Measurements from ENCODE around the gene SCG5. TPM values are rescaled to one million over a fixed set of nuclear protein-coding genes. Genes with fewer than 3 reads are reported as not detected.

The SCG5 gene
- total and polyA plus RNA-seq, 2 donors (not counting 1 experiment from before 2014, with no cell fraction given): 0.18 TPM; not detected in 1

- Histone ChIP-seq H3K4me1 (ENCODE audit: control insufficient read depth in 2 of 2, insufficient read depth in 2 of 2, low read length in 2 of 2) (no peaks in the 10 kb centered on the region), H3K9me3 (ENCODE audit: control extremely low read depth in 1 of 3, control insufficient read depth in 2 of 3, insufficient read depth in 1 of 3, low read length in 2 of 3) (no peaks in the 10 kb centered on the region), H3K79me2 (ENCODE audit: control insufficient read depth, insufficient read depth, low read length) (no peaks in the 10 kb centered on the region), H4K20me1 (ENCODE audit: control insufficient read depth, insufficient read depth, low read length, poor library complexity, severe bottlenecking) (no peaks in the 10 kb centered on the region), H3K9ac (ENCODE audit: low read length) (no peak overlapping the region), H3K27me3 (replicated peaks in 1 of 4; ENCODE audit: control extremely low read depth in 1 of 4, control insufficient read depth in 3 of 4, insufficient read depth in 4 of 4, low read length in 3 of 4) (no peaks in the 10 kb centered on the region), H3K4me2 (replicated peaks; ENCODE audit: low read depth, low read length, poor library complexity, severe bottlenecking) (no peak overlapping the region), H3K36me3 (replicated peaks in 1 of 2; ENCODE audit: control extremely low read depth in 1 of 2, control insufficient read depth in 1 of 2, extremely low read depth in 1 of 2, insufficient read depth in 2 of 2, low read length in 1 of 2) (no peaks in the 10 kb centered on the region), H3K4me3 (ENCODE audit: control extremely low read depth in 1 of 5, extremely low read depth in 1 of 5, insufficient read depth in 1 of 5, low read depth in 2 of 5, low read length in 4 of 5) (no peak overlapping the region), H2AFZ (ENCODE audit: insufficient read depth, low read depth, low read length, poor library complexity, severe bottlenecking) (no peak overlapping the region), H3K27ac (ENCODE audit: low read length in 2 of 2) (no peak overlapping the region)
- CTCF ChIA-PET: interaction anchor here (1.0 to 1.5 kb wide), 3 partner anchors 9 to 329 kb away, joined by 3 to 7 read pairs (median 7); no protein-coding TSS in a partner anchor
- Mint-ChIP-seq H3K9me3 (ENCODE audit: insufficient read depth) (no peaks in the 10 kb centered on the region), H3K27ac (no peak overlapping the region), H3K4me3 (no peak overlapping the region), H3K27me3 (no peaks in the 10 kb centered on the region), H3K4me1 (no peaks in the 10 kb centered on the region)
- POLR2A ChIA-PET: no interaction called here
- DNase-seq (no peak), ATAC-seq (ENCODE audit: low read depth) (no peak)
- intact Hi-C loops (cut with micrococcal nuclease): loop anchor here (10.0 kb wide), 1 partner anchor 176 kb away; no protein-coding TSS in a partner anchor
- TF ChIP-seq, protein P1, sequence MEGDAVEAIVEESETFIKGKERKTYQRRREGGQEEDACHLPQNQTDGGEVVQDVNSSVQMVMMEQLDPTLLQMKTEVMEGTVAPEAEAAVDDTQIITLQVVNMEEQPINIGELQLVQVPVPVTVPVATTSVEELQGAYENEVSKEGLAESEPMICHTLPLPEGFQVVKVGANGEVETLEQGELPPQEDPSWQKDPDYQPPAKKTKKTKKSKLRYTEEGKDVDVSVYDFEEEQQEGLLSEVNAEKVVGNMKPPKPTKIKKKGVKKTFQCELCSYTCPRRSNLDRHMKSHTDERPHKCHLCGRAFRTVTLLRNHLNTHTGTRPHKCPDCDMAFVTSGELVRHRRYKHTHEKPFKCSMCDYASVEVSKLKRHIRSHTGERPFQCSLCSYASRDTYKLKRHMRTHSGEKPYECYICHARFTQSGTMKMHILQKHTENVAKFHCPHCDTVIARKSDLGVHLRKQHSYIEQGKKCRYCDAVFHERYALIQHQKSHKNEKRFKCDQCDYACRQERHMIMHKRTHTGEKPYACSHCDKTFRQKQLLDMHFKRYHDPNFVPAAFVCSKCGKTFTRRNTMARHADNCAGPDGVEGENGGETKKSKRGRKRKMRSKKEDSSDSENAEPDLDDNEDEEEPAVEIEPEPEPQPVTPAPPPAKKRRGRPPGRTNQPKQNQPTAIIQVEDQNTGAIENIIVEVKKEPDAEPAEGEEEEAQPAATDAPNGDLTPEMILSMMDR (IDR thresholded peaks at IDR 0.05): no peak
- no peak for TF ChIP-seq EZH2 (IDR thresholded peaks at IDR 0.05; ENCODE audit: borderline replicate concordance, insufficient read depth, low read depth, low read length, poor library complexity, severe bottlenecking)
- WGBS (ENCODE audit: insufficient coverage): 90% methylated on average over 2 of the region's 2 CpGs
Observed at GRCh38 chr15:32668942-32669341, 27.4 kb downstream of the SCG5 start.

- Mint-ChIP-seq H3K9me3 (ENCODE audit: insufficient read depth) (no peaks in the 10 kb centered on the region), H3K27me3 (no peaks in the 10 kb centered on the region), H3K4me3 (no peak overlapping the region), H3K4me1 (no peaks in the 10 kb centered on the region), H3K27ac (no peak overlapping the region)
- no peak overlapping the region for H3K4me2 ChIP-seq (replicated peaks; ENCODE audit: low read depth, low read length, poor library complexity, severe bottlenecking)
- H3K4me3 ChIP-seq (ENCODE audit: control extremely low read depth in 1 of 5, extremely low read depth in 1 of 5, insufficient read depth in 1 of 5, low read depth in 2 of 5, low read length in 4 of 5): no peak overlapping the region
- no peaks in the 10 kb centered on the region for H3K27me3 ChIP-seq (replicated peaks in 1 of 4; ENCODE audit: control extremely low read depth in 1 of 4, control insufficient read depth in 3 of 4, insufficient read depth in 4 of 4, low read length in 3 of 4)
- H3K79me2 ChIP-seq (ENCODE audit: control insufficient read depth, insufficient read depth, low read length): no peaks in the 10 kb centered on the region
- H3K9ac ChIP-seq (ENCODE audit: low read length): no peak overlapping the region
- ATAC-seq (ENCODE audit: low read depth) (no peak), DNase-seq (no peak)
- H2AFZ ChIP-seq (ENCODE audit: insufficient read depth, low read depth, low read length, poor library complexity, severe bottlenecking): no peak overlapping the region
- intact Hi-C loops (cut with micrococcal nuclease): loop anchor here (10.0 kb wide), 1 partner anchor 175 kb away; no protein-coding TSS in a partner anchor
- no peaks in the 10 kb centered on the region for H3K9me3 ChIP-seq (ENCODE audit: control extremely low read depth in 1 of 3, control insufficient read depth in 2 of 3, insufficient read depth in 1 of 3, low read length in 2 of 3)
- no peaks in the 10 kb centered on the region for H3K4me1 ChIP-seq (ENCODE audit: control insufficient read depth in 2 of 2, insufficient read depth in 2 of 2, low read length in 2 of 2)
- ChIA-PET POLR2A (no interaction called here), CTCF (interaction anchor here (1.0 to 1.5 kb wide), 2 partner anchors 10 to 266 kb away, joined by 3 to 7 read pairs; no protein-coding TSS in a partner anchor)
- 70% methylated on average over 3 of the region's 5 CpGs for WGBS (ENCODE audit: insufficient coverage)
- H3K27ac ChIP-seq (ENCODE audit: low read length in 2 of 2): no peak overlapping the region
- no peaks in the 10 kb centered on the region for H4K20me1 ChIP-seq (ENCODE audit: control insufficient read depth, insufficient read depth, low read length, poor library complexity, severe bottlenecking)
- H3K36me3 ChIP-seq (replicated peaks in 1 of 2; ENCODE audit: control extremely low read depth in 1 of 2, control insufficient read depth in 1 of 2, extremely low read depth in 1 of 2, insufficient read depth in 2 of 2, low read length in 1 of 2): no peaks in the 10 kb centered on the region
- TF ChIP-seq, protein P1 (IDR thresholded peaks at IDR 0.05): no peak
- TF ChIP-seq EZH2 (IDR thresholded peaks at IDR 0.05; ENCODE audit: borderline replicate concordance, insufficient read depth, low read depth, low read length, poor library complexity, severe bottlenecking): no peak
Observed at GRCh38 chr15:32669896-32670611, 28.5 kb downstream of the SCG5 start.
